GM19468 (cell line): ENCODE measurements around the gene RAP1GAP.

ENCODE experiments used
- ATAC-seq: cut with Tn5 transposase; IDR thresholded peaks from one replicate; pipeline ENCODE4 v1.9.1; 2021; ENCODE audit warnings: mild to moderate bottlenecking, moderate library complexity, moderate number of reproducible peaks; ENCODE audit not compliant: unreplicated experiment; ENCODE audit errors: extremely low read depth

Gene RAP1GAP

DNA sequence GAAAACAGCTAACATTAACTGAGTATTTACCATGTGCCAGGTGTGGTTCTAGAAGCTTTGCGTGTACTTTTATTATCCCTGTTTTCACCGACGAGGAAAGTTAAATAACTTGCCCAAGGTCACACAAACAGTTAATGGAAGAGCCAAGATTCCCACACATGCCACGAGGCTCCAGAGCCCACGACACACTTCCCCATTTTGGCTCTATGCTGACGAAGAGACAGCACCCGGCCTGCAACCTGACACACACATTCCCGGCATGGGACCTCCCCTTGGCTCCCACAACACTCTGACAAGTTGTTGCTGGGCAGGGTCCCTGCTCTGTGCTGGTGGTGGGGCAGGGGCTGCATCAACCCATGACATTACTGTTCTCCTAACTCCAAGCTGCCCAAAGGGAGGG is 52.8 kb downstream of the RAP1GAP start:
- ATAC-seq, result no peak

DNA sequence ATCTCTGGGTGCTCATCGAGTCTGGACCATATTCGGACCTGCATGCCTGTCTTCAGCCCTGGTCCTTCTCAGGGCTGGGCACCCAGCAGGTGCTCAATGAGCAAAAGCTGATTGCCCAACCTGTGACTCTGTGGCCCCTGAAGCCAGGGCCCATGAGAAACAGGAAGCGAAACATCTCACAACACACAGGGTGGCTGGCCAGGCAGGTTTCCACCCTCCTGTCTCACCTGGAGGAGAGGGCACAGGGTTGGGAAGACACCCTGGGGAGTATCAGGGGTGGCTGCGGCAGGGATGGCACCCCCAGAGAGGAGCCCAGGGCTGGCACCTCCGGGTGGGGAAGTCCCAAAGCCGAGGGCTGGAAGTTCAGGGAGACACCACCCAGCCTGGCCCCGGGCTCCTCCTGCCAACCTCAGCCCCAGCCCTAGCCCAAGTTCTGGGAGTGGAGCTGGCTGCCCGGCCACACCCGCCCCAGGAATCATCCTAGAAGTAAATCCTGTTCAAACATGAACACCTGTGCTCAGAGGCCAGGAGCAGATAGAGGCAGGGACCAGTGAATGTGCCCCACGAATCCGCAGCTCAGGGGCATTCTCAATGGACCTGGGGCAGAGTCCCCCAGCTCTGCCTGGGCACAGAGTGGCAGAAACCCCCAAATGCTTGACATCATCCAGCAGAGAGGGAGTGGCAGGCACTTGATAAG is 54.6 kb downstream of the RAP1GAP start:
- ATAC-seq, result no peak

DNA sequence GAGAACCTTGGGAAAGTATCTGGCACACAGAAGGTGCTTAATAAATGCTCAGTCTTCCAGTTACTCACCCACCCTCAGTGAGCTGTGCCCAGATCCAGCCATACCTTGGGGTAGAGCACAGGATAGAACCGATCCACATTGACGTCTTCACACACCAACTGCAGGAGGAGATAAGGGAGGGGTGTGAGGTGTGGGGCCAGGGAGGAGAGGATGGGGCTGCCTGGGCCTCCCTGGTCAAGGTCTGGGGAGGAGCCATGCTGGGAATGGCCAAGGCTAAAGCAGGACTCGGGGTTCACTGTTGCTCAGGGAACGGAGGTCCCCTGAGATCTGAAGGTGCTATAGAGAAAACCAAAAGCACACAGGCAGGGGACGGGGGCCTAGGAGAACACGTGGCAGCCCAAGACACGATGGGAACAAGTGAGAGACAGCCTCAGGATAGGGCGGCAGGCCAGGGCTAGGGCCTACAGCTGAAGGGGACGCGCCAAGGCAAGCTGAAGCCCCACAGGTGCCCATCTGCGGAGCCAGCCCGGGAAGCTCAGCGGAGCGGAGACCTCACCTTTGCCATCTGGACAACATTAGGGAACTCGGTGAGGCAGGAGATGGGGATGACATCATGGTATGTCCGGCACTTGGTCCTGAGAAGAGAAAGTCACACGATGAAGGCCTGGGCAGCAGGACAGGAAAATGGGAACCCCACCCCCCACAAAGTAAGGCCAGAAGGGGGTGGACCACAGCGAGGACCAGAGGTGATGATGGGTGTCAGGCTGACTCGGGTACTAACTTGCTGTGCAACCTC is 55.9 kb downstream of the RAP1GAP start:
- no peak for ATAC-seq

DNA sequence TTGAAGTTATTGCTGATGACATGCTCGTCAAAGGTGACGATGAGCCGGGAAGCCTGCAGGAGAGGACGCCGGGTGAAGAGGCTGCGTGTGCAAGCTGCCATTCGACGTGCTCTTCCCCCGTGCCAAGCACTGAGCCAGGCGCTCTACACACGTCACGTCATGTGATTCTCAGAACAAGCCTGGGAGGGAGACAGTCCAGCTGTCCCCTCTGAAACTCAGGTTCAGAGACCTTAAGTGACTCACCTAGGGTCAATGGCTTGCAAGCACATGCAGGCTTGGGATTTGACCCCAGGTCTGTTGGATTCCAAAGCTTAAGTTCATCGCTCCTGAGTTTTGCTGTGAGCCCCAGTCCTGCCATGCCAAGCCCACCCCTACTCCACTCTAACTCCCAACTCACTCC is 57.1 kb downstream of the RAP1GAP start:
- ATAC-seq, result no peak

DNA sequence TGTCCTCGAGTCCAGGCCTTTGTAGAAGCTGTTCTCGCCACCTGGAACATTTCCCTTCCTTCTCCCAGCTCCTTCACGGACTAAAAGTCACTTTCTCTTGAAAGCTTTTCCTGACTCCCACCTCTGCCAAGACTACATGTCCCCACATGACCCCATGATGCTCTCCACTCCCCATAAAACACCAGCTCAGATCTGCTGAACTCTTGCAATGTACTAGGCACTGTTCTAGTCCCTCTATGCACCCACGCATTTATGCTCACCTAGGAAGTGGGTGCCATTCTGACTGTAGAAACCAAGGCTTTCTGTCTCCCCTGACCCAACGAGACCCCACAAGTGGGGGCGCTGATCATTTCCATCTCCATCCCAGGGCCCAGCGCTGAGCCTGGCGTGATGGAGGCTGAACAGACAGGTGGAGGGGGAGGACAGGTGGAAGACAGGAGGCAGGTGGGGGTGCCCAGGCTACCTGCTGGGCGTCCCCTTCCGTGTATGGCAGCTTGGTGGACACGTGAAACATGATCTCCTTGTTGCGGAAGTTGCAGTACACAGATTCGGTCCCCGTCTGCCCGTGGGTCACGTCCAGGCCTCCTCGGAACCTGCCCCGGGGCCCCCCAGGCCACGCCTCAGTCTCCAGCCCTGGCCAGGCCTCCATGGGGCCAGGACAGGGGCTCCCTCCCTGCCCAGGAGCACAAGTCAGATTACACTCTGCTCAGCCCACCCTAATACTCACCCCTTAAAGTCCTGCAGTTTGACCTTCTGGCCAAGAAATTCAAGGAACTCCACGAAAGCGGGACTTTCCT is 58.0 kb downstream of the RAP1GAP start:
- no peak for ATAC-seq

DNA sequence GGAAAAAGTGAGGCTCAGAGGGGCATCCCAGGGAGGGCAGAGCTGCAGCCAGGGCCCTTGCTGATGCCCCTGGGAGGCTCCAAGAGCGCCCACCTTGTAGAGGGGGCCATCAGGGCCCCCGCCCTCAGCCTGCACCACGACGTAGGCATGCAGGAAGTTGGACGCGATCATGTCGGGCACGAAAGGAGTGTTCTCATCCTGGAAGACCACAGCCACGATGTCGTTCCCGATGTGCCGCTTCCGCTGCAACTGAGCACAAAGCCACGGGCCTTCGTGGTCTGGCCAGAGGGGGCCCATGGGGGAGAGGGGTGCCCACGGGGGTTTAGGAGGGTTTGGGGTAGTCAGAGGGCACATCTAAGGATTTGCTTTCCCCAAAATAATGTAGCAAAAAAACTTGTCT is 59.1 kb downstream of the RAP1GAP start:
- ATAC-seq, result no peak

DNA sequence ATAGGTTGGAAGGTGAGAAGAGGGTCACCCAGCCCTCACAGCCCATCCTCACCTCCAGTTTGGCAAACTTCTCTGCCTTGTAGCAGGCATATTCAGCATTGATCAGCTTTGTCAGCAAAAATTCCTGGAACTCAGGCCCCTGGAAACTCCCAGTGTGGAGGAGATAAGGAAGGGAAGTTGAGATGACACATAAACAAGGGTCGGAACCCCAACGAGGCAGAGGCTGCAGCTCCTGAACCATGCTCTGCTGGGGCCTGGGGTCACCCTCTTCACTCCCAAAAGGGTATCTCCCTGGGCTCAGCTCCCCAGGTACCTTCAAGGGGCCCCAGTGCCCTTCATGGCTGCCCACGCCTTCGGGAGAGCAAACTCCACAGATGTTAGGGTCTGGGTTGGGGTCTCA is 60.4 kb downstream of the RAP1GAP start:
- no peak for ATAC-seq

DNA sequence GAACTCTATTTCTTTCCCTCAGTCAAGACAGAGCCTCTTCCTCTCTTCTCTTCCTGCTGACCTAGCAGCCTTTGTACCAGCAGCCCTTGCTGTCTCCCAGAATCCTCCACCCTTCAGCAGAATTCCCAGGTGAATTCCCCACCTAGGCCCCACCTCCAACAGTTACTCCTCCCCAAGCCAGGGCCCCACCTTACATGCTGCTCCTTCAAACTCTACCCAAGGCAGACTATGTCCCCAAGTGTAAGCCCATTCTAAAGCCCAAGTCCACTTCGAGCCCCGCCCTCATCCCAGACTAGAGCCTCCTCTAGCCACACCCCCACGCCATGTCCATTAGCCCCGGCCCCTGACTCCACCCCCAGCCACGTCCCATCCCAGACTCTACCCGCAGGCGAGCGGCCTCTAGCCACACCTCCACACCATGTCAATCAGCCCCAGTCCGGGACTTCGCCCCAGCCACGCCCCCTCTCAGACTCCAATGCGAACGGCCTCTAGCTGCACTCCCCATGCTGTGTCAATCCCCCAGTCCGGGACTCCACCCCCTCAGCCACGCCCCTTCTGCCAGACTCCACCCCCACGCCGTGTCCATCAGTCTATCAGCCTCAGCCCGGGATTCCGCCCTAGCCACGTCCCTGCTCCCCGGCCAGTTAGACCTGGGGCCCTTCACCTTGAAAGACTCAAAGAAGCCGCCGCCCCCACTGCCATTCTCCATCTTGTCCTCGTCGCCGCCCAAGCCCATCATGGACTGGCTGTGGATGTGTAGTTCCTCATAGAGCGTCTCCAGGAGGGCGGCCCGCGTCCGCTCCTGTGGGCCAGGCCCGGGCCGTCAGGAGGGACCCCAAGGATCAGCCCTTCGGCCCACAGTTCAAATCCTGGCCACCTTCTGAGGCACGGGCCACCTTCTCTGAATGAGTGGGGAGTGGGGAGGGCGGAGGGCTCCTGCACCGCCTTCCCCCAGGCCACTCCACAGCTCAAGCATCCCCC is 61.3 kb downstream of the RAP1GAP start:
- ATAC-seq, result no peak

DNA sequence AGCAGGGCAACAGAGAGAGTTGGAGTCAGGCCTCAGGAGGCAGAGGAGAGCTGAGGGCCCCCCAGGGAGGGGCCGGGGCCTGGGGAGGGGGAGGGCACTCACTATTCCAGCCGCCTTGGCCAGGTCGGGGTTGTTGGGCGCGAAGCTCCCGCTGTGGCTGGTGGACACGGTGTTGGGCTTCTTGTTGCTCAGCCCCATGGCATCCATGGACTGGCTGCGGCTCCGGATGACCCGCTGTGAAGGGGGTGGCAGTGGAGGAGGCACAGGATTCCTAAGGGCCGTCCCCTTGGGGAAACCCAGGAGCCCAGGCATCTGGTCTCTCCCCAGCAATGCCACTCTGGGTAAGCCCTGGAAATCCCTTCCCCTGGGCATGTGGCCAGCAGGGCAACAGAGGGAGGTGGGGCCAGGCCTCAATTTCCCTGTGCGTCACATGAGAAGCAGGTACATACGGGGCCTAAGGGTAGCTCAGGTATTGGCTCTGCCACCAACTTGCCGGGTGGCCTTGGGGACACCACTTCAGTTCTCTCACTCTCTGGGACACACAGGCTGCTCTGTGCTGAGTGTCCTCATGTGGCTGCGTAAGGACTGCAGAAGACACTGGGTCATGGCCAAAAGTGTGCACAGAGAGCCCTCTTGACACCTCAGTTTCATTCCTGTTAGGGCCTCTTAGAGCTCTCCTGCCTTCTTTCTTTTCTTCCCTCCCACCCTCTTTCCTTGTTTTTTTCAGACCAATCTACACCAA is 63.0 kb downstream of the RAP1GAP start:
- no peak for ATAC-seq

DNA sequence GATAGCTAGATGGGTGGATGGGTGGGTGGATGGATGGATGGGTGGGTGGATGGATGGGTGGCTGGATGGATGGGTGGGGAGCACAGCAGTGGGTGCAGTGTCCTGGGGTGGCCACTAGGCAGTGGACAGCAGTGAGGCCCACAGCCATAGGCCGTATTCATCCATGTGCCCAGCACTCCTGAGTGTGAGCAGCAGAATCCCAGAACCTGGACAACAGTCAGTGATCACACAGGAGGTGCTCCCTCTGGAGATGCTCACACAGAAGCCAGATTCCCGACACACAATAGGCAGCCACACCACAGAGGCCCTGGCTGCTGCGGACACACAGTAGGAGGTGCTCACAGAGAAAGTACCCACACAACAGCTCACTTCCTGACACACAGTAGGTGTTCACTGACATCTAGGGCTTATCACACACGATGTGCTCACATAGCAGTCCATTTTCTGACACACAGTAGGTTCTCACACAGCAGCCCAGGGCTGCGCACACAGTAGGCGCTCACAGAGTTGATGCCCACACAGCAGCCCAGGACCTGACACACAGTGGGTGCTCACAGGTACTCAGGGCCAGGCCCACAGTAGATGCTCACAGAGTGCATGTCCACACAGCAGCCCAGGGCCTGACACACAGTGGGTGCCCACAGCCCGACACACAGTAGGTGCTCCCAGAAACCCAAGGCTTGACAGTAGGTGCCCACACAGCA is 64.0 kb downstream of the RAP1GAP start:
- no peak for ATAC-seq

DNA sequence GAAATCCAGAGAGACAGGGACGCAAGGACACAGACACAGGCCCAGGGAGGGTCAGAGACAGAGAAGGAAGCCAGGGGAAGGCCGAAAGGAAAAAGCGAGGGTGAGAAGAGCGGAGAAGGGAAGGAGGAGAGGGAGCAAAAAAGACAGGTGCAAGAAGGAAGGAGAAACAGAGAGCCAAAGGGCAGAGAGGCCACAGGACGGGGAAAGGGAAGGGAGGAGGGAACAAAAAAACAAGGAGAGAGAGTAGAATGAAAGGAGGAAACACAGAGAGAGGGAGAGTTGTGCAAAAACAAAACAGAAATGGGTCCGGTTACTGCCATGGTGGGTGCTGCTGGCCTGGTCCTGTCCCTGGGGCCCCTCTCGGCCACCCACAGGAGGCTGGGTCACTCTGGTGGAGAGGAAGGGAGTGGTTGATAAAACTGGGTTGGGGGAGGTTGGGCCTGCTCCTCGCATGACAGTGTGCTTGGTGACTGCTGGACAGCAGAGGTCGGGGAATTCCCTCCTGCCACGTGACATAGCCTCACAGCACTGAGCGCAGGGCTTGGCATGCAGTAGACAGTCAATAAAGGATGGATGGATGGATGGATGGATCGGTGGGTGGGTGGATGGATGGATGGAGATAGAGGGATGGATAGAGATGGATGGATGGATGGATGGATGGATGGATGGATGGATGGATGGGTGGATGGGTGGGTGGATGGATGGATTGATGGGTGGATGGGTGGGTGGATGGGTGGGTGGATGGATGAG is 64.8 kb downstream of the RAP1GAP start:
- no peak for ATAC-seq

DNA sequence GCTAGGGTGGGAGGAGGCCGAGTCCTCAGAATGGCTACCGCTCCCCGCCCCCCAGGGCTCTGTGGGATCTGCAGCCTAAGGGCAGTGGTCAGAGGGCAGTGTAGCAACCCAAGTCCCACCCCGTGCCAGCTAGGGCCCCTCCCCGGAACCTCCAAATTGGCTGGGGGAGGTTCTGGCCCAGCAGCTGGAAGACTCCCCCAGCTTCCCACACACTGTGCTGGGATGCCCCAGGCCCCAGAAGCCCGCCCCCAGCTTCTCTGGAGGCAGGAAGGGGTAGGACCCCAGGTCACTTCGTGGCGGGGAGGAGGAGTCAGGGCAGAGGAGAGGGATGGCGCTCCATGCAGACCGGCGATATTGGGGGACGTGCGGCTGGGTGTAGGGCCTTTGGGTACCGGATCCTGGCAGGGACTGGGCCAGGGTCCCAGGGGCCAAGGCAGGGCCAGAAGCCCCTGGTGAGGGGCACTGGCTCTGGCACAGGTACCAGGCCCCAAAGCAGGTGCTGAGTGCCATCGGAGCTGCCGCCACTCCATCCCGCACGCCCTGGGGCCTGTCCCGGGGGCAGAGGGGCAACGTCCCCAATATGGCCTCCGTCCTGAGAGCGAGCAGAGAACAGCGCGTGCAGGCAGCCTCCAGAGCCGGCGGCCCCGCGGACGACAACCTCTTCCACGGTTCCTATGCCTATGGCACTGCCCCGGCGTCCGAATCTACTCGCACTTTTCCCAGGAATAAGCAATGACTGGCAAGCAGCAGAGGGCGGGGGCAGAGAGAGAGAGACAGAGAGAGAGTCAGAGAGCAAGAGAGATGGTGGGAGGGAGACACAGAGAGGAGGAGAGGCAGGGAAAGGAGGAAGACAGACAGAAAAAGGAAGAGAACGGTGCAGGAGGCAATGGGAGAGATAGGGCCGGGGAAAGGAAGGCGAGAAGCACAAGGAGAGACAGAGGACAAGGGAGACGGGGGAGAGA is 65.7 kb downstream of the RAP1GAP start:
- ATAC-seq, result no peak

DNA sequence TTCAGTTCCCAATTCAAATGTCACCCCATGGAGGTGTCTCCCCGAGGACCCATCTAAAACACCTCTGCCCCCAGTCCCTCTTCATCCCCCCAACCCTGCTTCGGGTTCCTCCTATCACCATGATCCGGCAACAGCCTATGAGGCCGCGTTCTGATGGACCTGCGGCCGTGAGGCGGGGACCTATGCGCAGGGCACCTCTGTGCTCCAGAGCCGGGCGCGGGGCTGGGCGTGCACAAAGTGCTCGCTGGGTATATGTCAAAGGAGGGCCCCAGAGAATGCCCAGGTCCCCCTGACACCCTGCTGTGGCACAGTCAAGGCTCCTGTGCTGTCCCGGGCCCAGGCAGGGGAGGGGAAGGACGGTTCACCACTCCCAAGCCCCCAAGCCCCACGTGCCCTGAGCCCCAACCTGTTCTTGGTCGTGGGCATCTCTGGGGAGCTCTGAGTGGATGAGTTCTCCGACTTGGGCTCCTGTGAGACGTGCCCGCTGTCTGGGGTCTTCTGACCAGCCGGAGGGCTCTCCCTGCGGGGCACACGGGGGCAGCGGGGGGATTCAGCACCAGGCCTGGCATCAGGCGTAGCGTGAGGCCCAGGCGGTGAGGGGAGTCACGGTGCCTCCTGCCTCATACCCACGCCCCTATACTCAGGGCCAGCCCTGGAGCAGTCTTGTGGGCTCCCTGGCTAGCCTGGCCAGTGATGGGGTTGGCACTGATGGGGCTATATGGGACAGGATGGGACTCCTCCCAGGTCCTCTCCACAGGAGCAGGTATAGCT is 67.7 kb downstream of the RAP1GAP start:
- ATAC-seq, result no peak

DNA sequence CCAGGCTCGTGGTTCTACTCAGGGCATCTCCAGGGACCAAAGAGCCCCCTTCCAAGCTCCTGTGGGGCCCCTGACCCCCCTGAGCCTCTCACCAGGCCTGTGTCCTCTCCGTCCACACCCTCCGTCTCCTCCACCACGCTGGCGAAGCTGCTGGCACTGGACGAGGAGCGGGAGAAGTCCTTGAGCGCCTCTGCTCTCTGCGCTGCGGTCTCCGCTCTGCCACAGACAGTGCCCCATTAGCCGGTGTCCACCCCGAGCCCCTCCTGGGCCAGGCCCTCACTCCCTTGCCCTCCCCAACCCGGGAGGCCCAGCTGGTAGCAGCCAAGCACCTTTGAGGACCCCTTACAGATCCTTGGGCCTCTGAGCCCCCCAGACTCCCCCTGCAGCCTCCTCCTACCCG is 69.8 kb downstream of the RAP1GAP start:
- ATAC-seq, result no peak

DNA sequence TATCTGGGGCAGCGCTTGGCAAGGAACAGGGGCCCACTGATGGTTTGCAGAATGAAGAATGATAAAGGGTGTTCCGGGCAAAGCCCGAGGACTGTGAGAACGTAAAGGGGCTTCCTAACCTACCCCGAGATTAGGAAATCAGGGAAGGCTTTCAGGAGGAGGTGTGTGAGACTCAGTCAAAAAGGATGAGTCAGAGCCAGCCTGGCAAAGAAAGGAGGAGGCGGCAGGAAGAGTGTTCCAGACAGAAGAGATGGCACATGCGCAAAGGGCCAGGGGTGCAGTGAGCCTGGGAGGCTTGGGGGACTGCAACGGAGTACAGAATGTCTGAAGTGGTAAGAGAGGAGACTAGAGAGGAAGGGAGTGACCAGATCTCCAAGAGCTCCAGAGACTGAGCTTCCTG is 70.3 kb downstream of the RAP1GAP start:
- no peak for ATAC-seq

DNA sequence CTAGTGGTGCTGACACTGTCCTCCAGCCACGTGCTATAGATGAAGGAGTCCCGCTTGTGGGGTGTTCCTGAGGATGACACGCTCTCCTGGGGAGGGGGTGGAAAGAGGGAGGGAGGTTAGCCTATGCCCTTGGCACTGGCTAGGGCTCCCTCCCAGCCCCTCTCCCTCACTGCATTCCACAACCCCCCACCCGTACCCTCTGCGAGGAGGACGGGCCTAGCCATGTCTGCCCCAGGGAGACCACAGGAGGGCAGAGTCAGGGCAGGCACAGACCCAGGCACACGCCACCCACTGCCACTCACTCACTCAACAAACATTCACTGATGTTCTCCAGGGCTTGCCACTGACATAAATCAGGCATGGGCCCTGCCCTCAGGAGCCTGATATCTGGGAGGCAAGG is 70.7 kb downstream of the RAP1GAP start:
- no peak for ATAC-seq
